ENCODE results near the gene TBL1X.

TBL1X gene

GRCh38 chrX:9593756-9594155 is 128.9 kb downstream of the TBL1X start:
- no peak for DNase-seq

- peak in 1 of 2 experiments; percentile 48 for DNase-seq
These were observed 130.3 kb downstream of the TBL1X start for GRCh38 chrX:9595174-9595573.

- DNase-seq, result no peak
These were observed 132.0 kb downstream of the TBL1X start for GRCh38 chrX:9596837-9597236.

- DNase-seq, result no peak
These were observed 132.6 kb downstream of the TBL1X start for GRCh38 chrX:9597361-9598035.

- no peak for DNase-seq
These were observed 133.5 kb downstream of the TBL1X start for GRCh38 chrX:9598344-9598743.

- no peak for DNase-seq
These were observed 139.5 kb downstream of the TBL1X start for GRCh38 chrX:9604111-9604907.

GRCh38 chrX:9604908-9605306 is 140.0 kb downstream of the TBL1X start:
- DNase-seq, result no peak

- no peak for DNase-seq
These were observed 140.6 kb downstream of the TBL1X start for GRCh38 chrX:9605484-9605883.

- DNase-seq, result no peak
These were observed 142.1 kb downstream of the TBL1X start for GRCh38 chrX:9606971-9607370.

GRCh38 chrX:9609499-9609898 is 144.6 kb downstream of the TBL1X start:
- no peak for DNase-seq

- DNase-seq, result no peak
These were observed 145.1 kb downstream of the TBL1X start for GRCh38 chrX:9609987-9610386.

- DNase-seq, result peak in 1 of 2 experiments; percentile 58
These were observed 146.0 kb downstream of the TBL1X start for GRCh38 chrX:9610771-9611392.

- peak in 1 of 2 experiments; percentile 80 for DNase-seq
These were observed 146.7 kb downstream of the TBL1X start for GRCh38 chrX:9611436-9612145.

- peak; percentile 57 to 78 for DNase-seq
These were observed 147.3 kb downstream of the TBL1X start for GRCh38 chrX:9612146-9612505.

- no peak for DNase-seq
These were observed 149.2 kb downstream of the TBL1X start for GRCh38 chrX:9614016-9614415.

- DNase-seq, result no peak
These were observed 154.3 kb downstream of the TBL1X start for GRCh38 chrX:9619133-9619532.

- no peak for DNase-seq
These were observed 154.7 kb downstream of the TBL1X start for GRCh38 chrX:9619581-9619980.

- DNase-seq, result no peak
These were observed 157.3 kb downstream of the TBL1X start for GRCh38 chrX:9622128-9622527.

GRCh38 chrX:9626379-9626778 is 161.5 kb downstream of the TBL1X start:
- DNase-seq, result peak in 1 of 2 experiments; percentile 23

- no peak for DNase-seq
These were observed 163.1 kb downstream of the TBL1X start for GRCh38 chrX:9627922-9628321.

GRCh38 chrX:9628779-9629493 is 164.1 kb downstream of the TBL1X start:
- no peak for DNase-seq

- DNase-seq, result no peak
These were observed 169.7 kb downstream of the TBL1X start for GRCh38 chrX:9634551-9634950.

GRCh38 chrX:9635368-9635767 is 170.5 kb downstream of the TBL1X start:
- DNase-seq, result no peak
